H1 (cell line): ENCODE results near the gene LTF. TPM values are rescaled to one million over a fixed set of nuclear protein-coding genes. Genes with fewer than 3 reads are reported as not detected.

Experiments used
- CTCF ChIA-PET: fragments of 300-600 bp; sonication (Branson Sonifier 250); formaldehyde crosslinking; loops from one replicate; lab custom pipeline; 2021; ENCODE audit not compliant: partially characterized antibody; lab: Charles Lee
- POLR2A ChIA-PET: fragments of 300-600 bp; sonication (Branson Sonifier 250); formaldehyde crosslinking; loops from one replicate; lab custom pipeline; 2021; ENCODE audit warnings: inconsistent platforms; ENCODE audit not compliant: partially characterized antibody; lab: Charles Lee
- DNase-seq, 2 experiments: peaks; one replicate each; pipeline versions ENCODE4 v3.0.0 to v3.0.0-alpha.2; 2010 to 2022; ENCODE audit warnings: low spot score in 2 of 2, low read depth in 1 of 2, mixed read lengths in 1 of 2
- FAIRE-seq: peaks from 2 replicates; lab custom pipeline; 2011; peaks lifted over from hg19 to GRCh38; lab: Jason Lieb, UNC
- H2AFZ ChIP-seq: 2 replicates; pipeline ENCODE4 v1.8.1; 2012; ENCODE audit warnings: low read length, inconsistent platforms
- H2AK5ac ChIP-seq: 2 replicates; pipeline ENCODE4 v1.6.1; 2013; ENCODE audit warnings: low read depth, low read length
- H2BK120ac ChIP-seq: replicated peaks from 2 replicates; pipeline ENCODE3; 2013; ENCODE audit warnings: low read depth, low read length, inconsistent platforms
- H2BK12ac ChIP-seq: 2 replicates; pipeline ENCODE4 v1.6.1; 2013; ENCODE audit warnings: low read depth, low read length
- H2BK15ac ChIP-seq: 2 replicates; pipeline ENCODE4 v1.6.1; 2013; ENCODE audit warnings: low read length
- H2BK20ac ChIP-seq: 2 replicates; pipeline ENCODE4 v1.6.1; 2013; ENCODE audit warnings: low read length
- H2BK5ac ChIP-seq: 2 replicates; pipeline ENCODE4 v1.6.1; 2013; ENCODE audit warnings: low read depth, low read length
- H3K14ac ChIP-seq: 2 replicates; pipeline ENCODE4 v1.6.1; 2013; ENCODE audit warnings: inconsistent platforms; ENCODE audit not compliant: insufficient read length
- H3K18ac ChIP-seq: 2 replicates; pipeline ENCODE4 v1.6.1; 2013; ENCODE audit warnings: low read length; ENCODE audit errors: extremely low read depth
- H3K23ac ChIP-seq: 2 replicates; pipeline ENCODE4 v1.6.1; 2013; ENCODE audit warnings: inconsistent platforms; ENCODE audit not compliant: insufficient read length
- H3K23me2 ChIP-seq: 2 replicates; pipeline ENCODE4 v1.6.1; 2013; ENCODE audit warnings: low read depth, low read length
- H3K27ac ChIP-seq: 2 replicates; pipeline ENCODE4 v1.6.1; 2011; ENCODE audit warnings: low read depth, low read length, inconsistent platforms
- H3K27me3 ChIP-seq, 4 experiments: replicated peaks in 1 of 4; 1 replicate in 1 of 4; 2 replicates in 3 of 4; pipeline versions ENCODE4 v1.6.1 to v1.8.1; 2011 to 2013; ENCODE audit warnings: low read length in 3 of 4, mild to moderate bottlenecking in 3 of 4, inconsistent platforms in 2 of 4, mixed read lengths in 2 of 4, moderate library complexity in 1 of 4; ENCODE audit not compliant: control insufficient read depth in 3 of 4, insufficient read depth in 3 of 4; ENCODE audit errors: extremely low read depth in 1 of 4
- H3K36me3 ChIP-seq, 4 experiments: 2 replicates each; pipeline versions ENCODE4 v1.6.1 to v1.8.1; 2011 to 2013; ENCODE audit warnings: mild to moderate bottlenecking in 4 of 4, low read length in 3 of 4, moderate library complexity in 2 of 4, control low read depth in 1 of 4, inconsistent platforms in 1 of 4; ENCODE audit not compliant: insufficient read depth in 4 of 4, control insufficient read depth in 2 of 4
- H3K4ac ChIP-seq: replicated peaks from 2 replicates; pipeline ENCODE3; 2013; ENCODE audit warnings: low read length, low read depth, mixed read lengths, inconsistent platforms; ENCODE audit not compliant: insufficient read length
- H3K4me1 ChIP-seq, 4 experiments: replicated peaks in 1 of 4; 1 replicate in 1 of 4; 2 replicates in 3 of 4; pipeline versions ENCODE4 v1.6.1 to v1.8.1; 2011 to 2013; ENCODE audit warnings: low read length in 3 of 4, inconsistent platforms in 2 of 4, mixed read lengths in 1 of 4; ENCODE audit not compliant: insufficient read depth in 4 of 4, control insufficient read depth in 3 of 4
- H3K4me2 ChIP-seq, 2 experiments: 2 replicates each; pipeline versions ENCODE4 v1.6.1 to v1.8.1; 2011 to 2013; ENCODE audit warnings: low read depth in 2 of 2, low read length in 2 of 2, control low read depth in 1 of 2, inconsistent platforms in 1 of 2, mild to moderate bottlenecking in 1 of 2; ENCODE audit not compliant: insufficient read depth in 1 of 2
- H3K4me3 ChIP-seq, 4 experiments: fragments of 200-600, 300-600 bp in 1 of 4; sonication (generic), shearing (Covaris generic), sonication (Bioruptor Twin) in 1 of 4; 2 replicates each; pipeline versions ENCODE4 v1.5.1 to v1.8.1; 2011 to 2016; ENCODE audit warnings: low read length in 4 of 4, low read depth in 3 of 4, control low read depth in 2 of 4, inconsistent platforms in 2 of 4, mild to moderate bottlenecking in 2 of 4, mixed read lengths in 1 of 4, moderate library complexity in 1 of 4; ENCODE audit not compliant: insufficient read depth in 2 of 4; ENCODE audit errors: extremely low read depth in 1 of 4
- H3K56ac ChIP-seq: replicated peaks from 2 replicates; pipeline ENCODE3; 2013; ENCODE audit warnings: low read depth, mild to moderate bottlenecking, mixed read lengths, low read length, inconsistent platforms; ENCODE audit not compliant: insufficient read length
- H3K79me1 ChIP-seq: 2 replicates; pipeline ENCODE4 v1.6.1; 2013; ENCODE audit warnings: low read depth, low read length, control low read depth
- H3K79me2 ChIP-seq, 2 experiments: 2 replicates each; pipeline versions ENCODE4 v1.6.1 to v1.8.1; 2012 to 2013; ENCODE audit warnings: low read length in 2 of 2, mild to moderate bottlenecking in 2 of 2, inconsistent platforms in 1 of 2; ENCODE audit not compliant: insufficient read depth in 2 of 2, control insufficient read depth in 1 of 2
- H3K9ac ChIP-seq, 4 experiments: replicated peaks in 1 of 4; 1 replicate in 1 of 4; 2 replicates in 3 of 4; pipeline versions ENCODE4 v1.6.1 to v1.8.1; 2011 to 2013; ENCODE audit warnings: low read depth in 3 of 4, low read length in 3 of 4, control low read depth in 2 of 4, mild to moderate bottlenecking in 2 of 4, moderate library complexity in 2 of 4, inconsistent platforms in 1 of 4; ENCODE audit errors: extremely low read depth in 1 of 4
- H3K9me3 ChIP-seq, 2 experiments: 2 replicates each; pipeline versions ENCODE4 v1.6.1 to v1.8.1; 2012 to 2013; ENCODE audit warnings: mild to moderate bottlenecking in 2 of 2, moderate library complexity in 2 of 2, control low read depth in 1 of 2, inconsistent platforms in 1 of 2, low read depth in 1 of 2, low read length in 1 of 2, mixed read lengths in 1 of 2; ENCODE audit not compliant: insufficient read depth in 2 of 2
- H4K20me1 ChIP-seq, 2 experiments: replicated peaks in 1 of 2; 2 replicates each; pipeline versions ENCODE3 to v1.8.1; 2011 to 2013; ENCODE audit warnings: inconsistent platforms in 2 of 2, low read length in 2 of 2, mild to moderate bottlenecking in 1 of 2; ENCODE audit not compliant: insufficient read depth in 2 of 2, control insufficient read depth in 1 of 2
- H4K5ac ChIP-seq: 2 replicates; pipeline ENCODE4 v1.6.1; 2013; ENCODE audit warnings: low read length, low read depth, mixed read lengths, inconsistent platforms; ENCODE audit not compliant: insufficient read length
- H4K8ac ChIP-seq: 2 replicates; pipeline ENCODE4 v1.8.0; 2013; ENCODE audit warnings: mild to moderate bottlenecking, moderate library complexity, low read length, inconsistent platforms; ENCODE audit not compliant: insufficient read depth; ENCODE audit errors: extremely low read depth
- H4K91ac ChIP-seq: replicated peaks from 2 replicates; pipeline ENCODE3; 2013; ENCODE audit warnings: low read length, mixed read lengths, inconsistent platforms; ENCODE audit not compliant: insufficient read length
- BACH1 ChIP-seq: IDR thresholded peaks from 2 replicates; pipeline ENCODE4 v1.6.1; 2012; ENCODE audit warnings: low read length, improper control_type of control experiment
- CBX8 ChIP-seq: fragments of 300-800, 300-1000 bp; sonication (generic); IDR thresholded peaks from 2 replicates; pipeline ENCODE4 v1.7.1; 2016; ENCODE audit warnings: low read depth, low read length, borderline replicate concordance
- CHD2 ChIP-seq: IDR thresholded peaks from 2 replicates; pipeline ENCODE4 v1.6.1; 2012; ENCODE audit warnings: low read length, improper control_type of control experiment
- CREB1 ChIP-seq: IDR thresholded peaks from 2 replicates; pipeline ENCODE4 v1.6.1; 2012; ENCODE audit warnings: inconsistent platforms
- CTBP2 ChIP-seq: IDR thresholded peaks from 2 replicates; pipeline ENCODE4 v1.7.0; 2011; ENCODE audit warnings: borderline replicate concordance, mild to moderate bottlenecking, moderate library complexity, mixed read lengths, low read length; ENCODE audit not compliant: insufficient read depth, insufficient read length
- EZH2 ChIP-seq: fragments of 200-600 bp; sonication (generic); IDR thresholded peaks from 2 replicates; pipeline ENCODE4 v1.7.1; 2012; ENCODE audit warnings: low read depth, mild to moderate bottlenecking, moderate library complexity, low read length, inconsistent platforms; ENCODE audit not compliant: severe bottlenecking
- GTF2F1 ChIP-seq: IDR thresholded peaks from 2 replicates; pipeline ENCODE4 v1.6.1; 2012; ENCODE audit warnings: low read depth, low read length, improper control_type of control experiment, borderline replicate concordance
- JUND ChIP-seq: IDR thresholded peaks from 2 replicates; pipeline ENCODE4 v1.6.1; 2011; ENCODE audit warnings: mild to moderate bottlenecking, improper control_type of control experiment, low read length
- KDM4A ChIP-seq: IDR thresholded peaks from one replicate; pipeline ENCODE4 v1.7.1; 2012; ENCODE audit warnings: low read depth, mild to moderate bottlenecking, moderate library complexity, low read length, inconsistent platforms; ENCODE audit not compliant: severe bottlenecking
- MAFK ChIP-seq: IDR thresholded peaks from 2 replicates; pipeline ENCODE4 v1.6.1; 2012; ENCODE audit warnings: low read depth, mild to moderate bottlenecking, improper control_type of control experiment, low read length
- NRF1 ChIP-seq: IDR thresholded peaks from 2 replicates; pipeline ENCODE4 v1.6.1; 2011; ENCODE audit warnings: mild to moderate bottlenecking, low read depth, low read length, improper control_type of control experiment
- POLR2A ChIP-seq, 2 experiments: IDR thresholded peaks; 1 replicate in 1 of 2; 2 replicates in 1 of 2; pipeline ENCODE4 v1.6.1; 2011; ENCODE audit warnings: low read depth in 2 of 2, low read length in 2 of 2, mild to moderate bottlenecking in 2 of 2; ENCODE audit errors: control extremely low read depth in 1 of 2
- RXRA ChIP-seq: IDR thresholded peaks from 2 replicates; pipeline ENCODE4 v1.6.1; 2011; ENCODE audit warnings: low read depth, mild to moderate bottlenecking, low read length, moderate library complexity; ENCODE audit not compliant: insufficient read depth
- SAP30 ChIP-seq: fragments of 300-600 bp; sonication (generic); IDR thresholded peaks from 2 replicates; pipeline ENCODE4 v1.7.1; 2012; ENCODE audit warnings: low read length, moderate library complexity, mild to moderate bottlenecking, inconsistent platforms; ENCODE audit not compliant: insufficient read depth, insufficient replicate concordance
- SP2 ChIP-seq: IDR thresholded peaks from 2 replicates; pipeline ENCODE4 v1.6.1; 2012; ENCODE audit warnings: mild to moderate bottlenecking, low read length, inconsistent platforms
- SP4 ChIP-seq: IDR thresholded peaks from 2 replicates; pipeline ENCODE4 v1.6.1; 2012; ENCODE audit warnings: low read length, inconsistent platforms
- WGBS, 2 experiments: shearing (Covaris generic) in 1 of 2; methylation state at CpG; one replicate each; pipeline versions ENCODE4 v1.1.6 to v1.1.7; 2013 to 2015; ENCODE audit warnings: low lambda C conversion rate in 2 of 2, mixed read lengths in 2 of 2, inconsistent platforms in 1 of 2, low coverage in 1 of 2, missing lambda C conversion rate in 1 of 2; ENCODE audit not compliant: insufficient replicate concordance in 2 of 2, insufficient coverage in 1 of 2, insufficient read length in 1 of 2; ENCODE audit errors: extremely low coverage in 1 of 2, missing lambda C conversion rate in 1 of 2; 5-methylcytosine and 5-hydroxymethylcytosine counted together
- polyA plus RNA-seq, 7 experiments: library from polyadenylated mRNA; depleted of rRNA in 3 of 7; stranded (reverse) in 5 of 7; unstranded in 2 of 7; fragments of >200 nt in 5 of 7; fragments of 200-250 nt in 2 of 7; gene quantifications; 1 replicate in 5 of 7; 2 replicates in 1 of 7; 4 replicates in 1 of 7; pipeline versions ENCODE4 v1.2.1 to v1.2.3, GENCODE V29; 2011 to 2013; ENCODE audit warnings: missing spikeins in 2 of 7, mixed read lengths in 2 of 7
- total RNA-seq: library from RNA; stranded (reverse); fragmentation: NEBNext Ultra II Directional; extraction: Animal tissue kit (Norgen Biotek cat#: 25700); gene quantifications from 2 replicates; pipeline ENCODE4 v1.2.1, GENCODE V29; 2021

LTF gene
- total and polyA plus RNA-seq, 2 of the 8 experiments (the other 6 are each of a cell fraction or from before 2014, with no cell fraction given), result 0.23 to 0.99 TPM

DNA sequence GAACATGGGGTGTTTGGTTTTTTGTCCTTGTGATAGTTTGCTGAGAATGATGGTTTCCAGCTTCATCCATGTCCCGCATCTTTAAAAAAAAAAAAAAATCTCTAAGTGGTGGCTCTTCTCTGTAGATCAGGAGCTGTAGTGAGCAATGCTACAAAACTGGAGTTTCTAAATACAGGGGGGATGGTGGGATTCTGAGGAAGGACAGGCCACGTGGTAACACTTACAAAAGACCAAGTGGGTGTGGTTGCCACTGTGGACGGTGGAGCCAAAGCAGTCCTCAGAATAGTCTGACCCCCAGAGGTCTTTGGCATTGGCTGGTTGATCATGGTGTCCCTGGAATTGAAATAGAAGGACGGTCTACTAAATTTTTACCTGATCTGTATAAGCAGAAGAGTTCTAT, 50.0 kb downstream of the LTF start:
- WGBS, 2 experiments, result 88% methylated on average over 4 of the region's 4 CpGs; no CpG with 5 or more reads in 1 of the 2 experiments
- Histone ChIP-seq H3K23me2 (no peaks in the 10 kb centered on the region), H3K79me2 (no peaks in the 10 kb centered on the region), H3K18ac (no peak overlapping the region), H3K4me2 (no peak overlapping the region), H3K79me1 (no peaks in the 10 kb centered on the region), H3K4me3 (no peak overlapping the region), H3K9me3 (no peaks in the 10 kb centered on the region), H4K20me1 (no peaks in the 10 kb centered on the region), H4K8ac (no peak overlapping the region), H4K91ac (no peak overlapping the region), H3K14ac (no peak overlapping the region), H3K4ac (no peak overlapping the region), H3K36me3 (no peaks in the 10 kb centered on the region), H2AK5ac (no peak overlapping the region), H3K23ac (no peak overlapping the region), H2AFZ (no peak overlapping the region), H2BK5ac (no peak overlapping the region), H2BK12ac (no peak overlapping the region), H3K27ac (no peak overlapping the region), H3K9ac (no peak overlapping the region), H2BK15ac (no peak overlapping the region), H2BK120ac (no peak overlapping the region), H2BK20ac (no peak overlapping the region), H3K27me3 (no peaks in the 10 kb centered on the region), H4K5ac (no peak overlapping the region), H3K56ac (no peak overlapping the region), H3K4me1 (peaks cover 0 to 6% (median 5%) of the 10 kb centered on the region in 4 experiments; a peak in 4 of 7 replicates)
- ChIA-PET CTCF (interaction anchor here (1.6 kb wide), 1 partner anchor 35 kb away, joined by 5 read pairs; no protein-coding TSS in a partner anchor), POLR2A (no interaction called here)
- FAIRE-seq, result no peak
- DNase-seq, result no peak
- no peak for TF ChIP-seq JUND
- TF ChIP-seq EZH2, result no peak
- no peak for TF ChIP-seq POLR2A (IDR thresholded peaks at IDR 0.05; ENCODE audit: control extremely low read depth in 1 of 2, low read depth in 2 of 2, low read length in 2 of 2)
- no peak for TF ChIP-seq MAFK
- TF ChIP-seq SAP30, result no peak
- TF ChIP-seq RXRA, result no peak
- TF ChIP-seq CBX8, result no peak
- no peak for TF ChIP-seq SP4
- TF ChIP-seq SP2, result no peak
- no peak for TF ChIP-seq CTBP2
- no peak for TF ChIP-seq KDM4A
- TF ChIP-seq CREB1, result no peak
- TF ChIP-seq BACH1, result no peak
- no peak for TF ChIP-seq CHD2
- TF ChIP-seq NRF1, result no peak
- no peak for TF ChIP-seq GTF2F1
